ENCODE data around the gene PCED1B.
A peak's percentile ranks its signal among the peaks of the same experiment; 100 is the strongest.

The PCED1B gene

GRCh38 chr12:47207340-47207717 lies 127.9 kb downstream of the PCED1B start:
- H3K9ac ChIP-seq (ENCODE audit: low read length) = no peak overlapping the region
- no peaks in the 10 kb centered on the region for H3K79me2 ChIP-seq (ENCODE audit: control insufficient read depth, insufficient read depth, low read length)
- H3K4me3 ChIP-seq (ENCODE audit: low read length) = no peak overlapping the region
- peak overlapping the region; percentile 69 for H3K56ac ChIP-seq (ENCODE audit: low read length)
- no peak overlapping the region for H2BK120ac ChIP-seq (ENCODE audit: low read depth, low read length)
- no peak overlapping the region for H3K4me2 ChIP-seq (ENCODE audit: low read length)
- peak; percentile 42 for DNase-seq
- no peaks in the 10 kb centered on the region for H3K36me3 ChIP-seq (ENCODE audit: control insufficient read depth, insufficient read depth, low read length)
- H2BK15ac ChIP-seq (replicated peaks; ENCODE audit: low read depth) = no peak overlapping the region
- H4K8ac ChIP-seq (ENCODE audit: low read depth, low read length) = no peak overlapping the region
- H3K4me1 ChIP-seq (ENCODE audit: control insufficient read depth, low read depth, low read length) = peaks cover 11% of the 10 kb centered on the region
- no peaks in the 10 kb centered on the region for H3K27me3 ChIP-seq (ENCODE audit: insufficient read depth, low read length, poor library complexity)
- no peak overlapping the region for H3K4ac ChIP-seq (ENCODE audit: low read depth, low read length)
- WGBS (ENCODE audit: extremely low coverage, insufficient coverage, low lambda C conversion rate) = no CpG with 5 or more reads among the region's 2 CpGs
- H3K18ac ChIP-seq (ENCODE audit: low read length) = no peak overlapping the region
- peak overlapping the region; percentile 88 for H2BK5ac ChIP-seq (ENCODE audit: low read length)
- H3K79me1 ChIP-seq (ENCODE audit: low read length) = no peaks in the 10 kb centered on the region
- no peak overlapping the region for H3K23ac ChIP-seq (ENCODE audit: low read length)
- peak overlapping the region; percentile 97 for H2AK5ac ChIP-seq (ENCODE audit: low read length)
- peak overlapping the region; percentile 15 for H3K27ac ChIP-seq (ENCODE audit: low read depth, low read length)
- no peak overlapping the region for H4K5ac ChIP-seq (ENCODE audit: low read length)

- Histone ChIP-seq H3K36me3 (ENCODE audit: control insufficient read depth, insufficient read depth, low read length) (no peaks in the 10 kb centered on the region), H3K23ac (ENCODE audit: low read length) (peak overlapping the region; percentile 74), H3K27me3 (ENCODE audit: insufficient read depth, low read length, poor library complexity) (no peaks in the 10 kb centered on the region), H3K4me2 (ENCODE audit: low read length) (no peak overlapping the region), H3K4me1 (ENCODE audit: control insufficient read depth, low read depth, low read length) (peaks cover 11% of the 10 kb centered on the region), H3K27ac (ENCODE audit: low read depth, low read length) (no peak overlapping the region), H2AK5ac (ENCODE audit: low read length) (no peak overlapping the region), H3K9ac (ENCODE audit: low read length) (no peak overlapping the region), H2BK5ac (ENCODE audit: low read length) (no peak overlapping the region), H2BK15ac (replicated peaks; ENCODE audit: low read depth) (peak overlapping the region; percentile 9), H4K8ac (ENCODE audit: low read depth, low read length) (no peak overlapping the region), H3K4me3 (ENCODE audit: low read length) (no peak overlapping the region), H3K4ac (ENCODE audit: low read depth, low read length) (peak overlapping the region; percentile 59), H3K79me2 (ENCODE audit: control insufficient read depth, insufficient read depth, low read length) (no peaks in the 10 kb centered on the region), H3K18ac (ENCODE audit: low read length) (peak overlapping the region; percentile 32), H3K79me1 (ENCODE audit: low read length) (no peaks in the 10 kb centered on the region), H4K5ac (ENCODE audit: low read length) (no peak overlapping the region), H2BK120ac (ENCODE audit: low read depth, low read length) (no peak overlapping the region), H3K56ac (ENCODE audit: low read length) (peak overlapping the region; percentile 54)
- DNase-seq = no peak
- WGBS (ENCODE audit: extremely low coverage, insufficient coverage, low lambda C conversion rate) = no CpG with 5 or more reads among the region's 3 CpGs
Observed at GRCh38 chr12:47207829-47208248, 128.4 kb downstream of the PCED1B start.

- no CpG with 5 or more reads among the region's 6 CpGs for WGBS (ENCODE audit: extremely low coverage, insufficient coverage, low lambda C conversion rate)
- peaks cover 11% of the 10 kb centered on the region for H3K4me1 ChIP-seq (ENCODE audit: control insufficient read depth, low read depth, low read length)
- H2AK5ac ChIP-seq (ENCODE audit: low read length) = peak overlapping the region; percentile 79
- no peaks in the 10 kb centered on the region for H3K79me2 ChIP-seq (ENCODE audit: control insufficient read depth, insufficient read depth, low read length)
- no peak overlapping the region for H3K9ac ChIP-seq (ENCODE audit: low read length)
- no peak overlapping the region for H3K23ac ChIP-seq (ENCODE audit: low read length)
- H3K79me1 ChIP-seq (ENCODE audit: low read length) = no peaks in the 10 kb centered on the region
- H3K4me2 ChIP-seq (ENCODE audit: low read length) = no peak overlapping the region
- peak overlapping the region; percentile 43 for H3K56ac ChIP-seq (ENCODE audit: low read length)
- H3K18ac ChIP-seq (ENCODE audit: low read length) = peak overlapping the region; percentile 32
- no peak overlapping the region for H2BK120ac ChIP-seq (ENCODE audit: low read depth, low read length)
- H3K27me3 ChIP-seq (ENCODE audit: insufficient read depth, low read length, poor library complexity) = no peaks in the 10 kb centered on the region
- H2BK5ac ChIP-seq (ENCODE audit: low read length) = peak overlapping the region; percentile 17
- H4K8ac ChIP-seq (ENCODE audit: low read depth, low read length) = no peak overlapping the region
- no peak overlapping the region for H3K4ac ChIP-seq (ENCODE audit: low read depth, low read length)
- H3K4me3 ChIP-seq (ENCODE audit: low read length) = no peak overlapping the region
- peak; percentile 62 for DNase-seq
- H3K27ac ChIP-seq (ENCODE audit: low read depth, low read length) = no peak overlapping the region
- no peak overlapping the region for H4K5ac ChIP-seq (ENCODE audit: low read length)
- H2BK15ac ChIP-seq (replicated peaks; ENCODE audit: low read depth) = no peak overlapping the region
- no peaks in the 10 kb centered on the region for H3K36me3 ChIP-seq (ENCODE audit: control insufficient read depth, insufficient read depth, low read length)
Observed at GRCh38 chr12:47209014-47209413, 129.6 kb downstream of the PCED1B start.

- Histone ChIP-seq H4K5ac (ENCODE audit: low read length) (no peak overlapping the region), H3K18ac (ENCODE audit: low read length) (no peak overlapping the region), H3K27ac (ENCODE audit: low read depth, low read length) (no peak overlapping the region), H3K23ac (ENCODE audit: low read length) (no peak overlapping the region), H3K56ac (ENCODE audit: low read length) (no peak overlapping the region), H3K4me2 (ENCODE audit: low read length) (no peak overlapping the region), H3K4me1 (ENCODE audit: control insufficient read depth, low read depth, low read length) (peaks cover 11% of the 10 kb centered on the region), H3K9ac (ENCODE audit: low read length) (no peak overlapping the region), H3K27me3 (ENCODE audit: insufficient read depth, low read length, poor library complexity) (no peaks in the 10 kb centered on the region), H3K4ac (ENCODE audit: low read depth, low read length) (no peak overlapping the region), H3K4me3 (ENCODE audit: low read length) (no peak overlapping the region), H2AK5ac (ENCODE audit: low read length) (no peak overlapping the region), H4K8ac (ENCODE audit: low read depth, low read length) (no peak overlapping the region), H3K36me3 (ENCODE audit: control insufficient read depth, insufficient read depth, low read length) (no peaks in the 10 kb centered on the region), H2BK15ac (replicated peaks; ENCODE audit: low read depth) (no peak overlapping the region), H2BK5ac (ENCODE audit: low read length) (no peak overlapping the region), H3K79me1 (ENCODE audit: low read length) (no peaks in the 10 kb centered on the region), H3K79me2 (ENCODE audit: control insufficient read depth, insufficient read depth, low read length) (no peaks in the 10 kb centered on the region), H2BK120ac (ENCODE audit: low read depth, low read length) (no peak overlapping the region)
- DNase-seq = no peak
- 100% methylated on average over 2 of the region's 4 CpGs for WGBS (ENCODE audit: extremely low coverage, insufficient coverage, low lambda C conversion rate)
Observed at GRCh38 chr12:47210776-47211175, 131.4 kb downstream of the PCED1B start.

- Histone ChIP-seq H3K9ac (ENCODE audit: low read length) (no peak overlapping the region), H2BK120ac (ENCODE audit: low read depth, low read length) (no peak overlapping the region), H3K4me3 (ENCODE audit: low read length) (no peak overlapping the region), H4K5ac (ENCODE audit: low read length) (no peak overlapping the region), H3K56ac (ENCODE audit: low read length) (no peak overlapping the region), H2BK15ac (replicated peaks; ENCODE audit: low read depth) (peak overlapping the region; percentile 88), H3K27me3 (ENCODE audit: insufficient read depth, low read length, poor library complexity) (no peaks in the 10 kb centered on the region), H2AK5ac (ENCODE audit: low read length) (no peak overlapping the region), H4K8ac (ENCODE audit: low read depth, low read length) (no peak overlapping the region), H2BK5ac (ENCODE audit: low read length) (no peak overlapping the region), H3K79me2 (ENCODE audit: control insufficient read depth, insufficient read depth, low read length) (no peaks in the 10 kb centered on the region), H3K18ac (ENCODE audit: low read length) (peak overlapping the region; percentile 7), H3K23ac (ENCODE audit: low read length) (no peak overlapping the region), H3K4ac (ENCODE audit: low read depth, low read length) (no peak overlapping the region), H3K4me1 (ENCODE audit: control insufficient read depth, low read depth, low read length) (peaks cover 5% of the 10 kb centered on the region), H3K36me3 (ENCODE audit: control insufficient read depth, insufficient read depth, low read length) (no peaks in the 10 kb centered on the region), H3K4me2 (ENCODE audit: low read length) (no peak overlapping the region), H3K27ac (ENCODE audit: low read depth, low read length) (no peak overlapping the region), H3K79me1 (ENCODE audit: low read length) (no peaks in the 10 kb centered on the region)
- no peak for DNase-seq
Observed at GRCh38 chr12:47212701-47213039, 133.2 kb downstream of the PCED1B start.

GRCh38 chr12:47213396-47213795 lies 134.0 kb downstream of the PCED1B start:
- H2BK120ac ChIP-seq (ENCODE audit: low read depth, low read length) = no peak overlapping the region
- H2AK5ac ChIP-seq (ENCODE audit: low read length) = no peak overlapping the region
- no peaks in the 10 kb centered on the region for H3K36me3 ChIP-seq (ENCODE audit: control insufficient read depth, insufficient read depth, low read length)
- H3K18ac ChIP-seq (ENCODE audit: low read length) = no peak overlapping the region
- H3K4ac ChIP-seq (ENCODE audit: low read depth, low read length) = no peak overlapping the region
- H3K9ac ChIP-seq (ENCODE audit: low read length) = no peak overlapping the region
- DNase-seq = no peak
- no peak overlapping the region for H4K5ac ChIP-seq (ENCODE audit: low read length)
- H3K79me1 ChIP-seq (ENCODE audit: low read length) = no peaks in the 10 kb centered on the region
- H3K4me2 ChIP-seq (ENCODE audit: low read length) = no peak overlapping the region
- H3K4me3 ChIP-seq (ENCODE audit: low read length) = no peak overlapping the region
- no peak overlapping the region for H2BK15ac ChIP-seq (replicated peaks; ENCODE audit: low read depth)
- no peak overlapping the region for H3K27ac ChIP-seq (ENCODE audit: low read depth, low read length)
- WGBS (ENCODE audit: extremely low coverage, insufficient coverage, low lambda C conversion rate) = no CpG with 5 or more reads among the region's 3 CpGs
- H3K4me1 ChIP-seq (ENCODE audit: control insufficient read depth, low read depth, low read length) = peaks cover 5% of the 10 kb centered on the region
- no peaks in the 10 kb centered on the region for H3K27me3 ChIP-seq (ENCODE audit: insufficient read depth, low read length, poor library complexity)
- H3K79me2 ChIP-seq (ENCODE audit: control insufficient read depth, insufficient read depth, low read length) = no peaks in the 10 kb centered on the region
- H4K8ac ChIP-seq (ENCODE audit: low read depth, low read length) = no peak overlapping the region
- no peak overlapping the region for H3K23ac ChIP-seq (ENCODE audit: low read length)
- H3K56ac ChIP-seq (ENCODE audit: low read length) = no peak overlapping the region
- no peak overlapping the region for H2BK5ac ChIP-seq (ENCODE audit: low read length)

Data from mesendoderm (in vitro differentiated cells).